MV-4-11 (cell line): ENCODE measurements around the gene NTRK1.

Source experiments
- DNase-seq: peaks from one replicate; lab custom pipeline; 2025; lab: John Stamatoyannopoulos, UW

NTRK1 gene

DNA sequence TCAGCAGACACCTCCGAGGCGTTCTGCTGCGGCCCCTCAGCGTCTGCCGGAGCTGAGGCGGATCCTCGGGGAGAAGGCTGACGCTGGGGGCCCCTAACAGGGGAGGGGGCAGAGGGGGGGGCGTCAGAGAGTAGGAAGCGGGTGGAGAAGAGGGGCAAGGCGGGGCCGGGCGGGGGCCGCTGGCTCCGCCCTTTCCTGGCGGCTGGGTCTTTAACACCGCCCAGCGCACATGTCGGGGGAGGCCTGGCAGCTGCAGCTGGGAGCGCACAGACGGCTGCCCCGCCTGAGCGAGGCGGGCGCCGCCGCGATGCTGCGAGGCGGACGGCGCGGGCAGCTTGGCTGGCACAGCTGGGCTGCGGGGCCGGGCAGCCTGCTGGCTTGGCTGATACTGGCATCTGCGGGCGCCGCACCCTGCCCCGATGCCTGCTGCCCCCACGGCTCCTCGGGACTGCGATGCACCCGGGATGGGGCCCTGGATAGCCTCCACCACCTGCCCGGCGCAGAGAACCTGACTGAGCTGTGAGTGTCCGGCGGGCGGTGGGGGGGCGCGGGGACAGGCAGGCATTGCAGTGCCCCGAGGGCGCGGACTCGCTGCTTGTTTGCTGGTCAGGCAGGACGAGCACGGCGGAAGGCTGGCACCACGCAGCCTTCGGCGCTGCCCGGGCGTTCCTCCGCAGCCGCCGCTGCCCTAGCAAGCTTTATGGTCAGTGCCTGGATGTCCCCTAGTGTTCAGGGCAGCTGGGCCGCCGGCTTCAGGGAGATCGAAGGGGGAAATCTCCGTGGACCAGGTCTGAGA lies at the start of gene NTRK1:
NTRK1 (plus strand) TSS at position 238 of the 796 bp plus-strand sequence; CDS start at position 308, 70 bp downstream.
- DNase-seq: peak; percentile 16

GRCh38 chr1:156811168-156811567 lies 49.5 kb upstream of the NTRK1 start:
- no peak for DNase-seq

GRCh38 chr1:156812293-156812990 lies 48.2 kb upstream of the NTRK1 start:
- no peak for DNase-seq

DNA sequence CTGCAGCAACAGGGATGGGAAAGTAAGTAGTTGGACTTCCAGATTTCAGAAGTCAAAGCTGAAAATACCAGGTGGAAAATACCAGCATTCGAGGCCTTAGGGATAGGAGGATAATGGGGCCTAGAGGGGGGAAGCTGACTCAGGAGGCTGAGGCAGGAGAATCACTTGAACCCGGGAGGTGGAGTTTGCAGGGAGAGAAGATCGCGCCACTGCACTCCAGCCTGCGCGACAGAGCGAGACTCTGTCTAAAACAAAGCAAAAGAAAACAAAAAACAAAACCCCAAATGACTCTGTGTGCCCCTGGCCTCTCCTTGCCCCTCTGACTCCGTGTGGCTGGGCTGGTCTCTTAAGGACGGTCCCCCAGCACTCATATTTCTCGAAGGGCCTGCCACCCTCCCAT lies 47.4 kb upstream of the NTRK1 start:
- DNase-seq: no peak

GRCh38 chr1:156813750-156814570 lies 46.7 kb upstream of the NTRK1 start:
- DNase-seq: no peak

DNA sequence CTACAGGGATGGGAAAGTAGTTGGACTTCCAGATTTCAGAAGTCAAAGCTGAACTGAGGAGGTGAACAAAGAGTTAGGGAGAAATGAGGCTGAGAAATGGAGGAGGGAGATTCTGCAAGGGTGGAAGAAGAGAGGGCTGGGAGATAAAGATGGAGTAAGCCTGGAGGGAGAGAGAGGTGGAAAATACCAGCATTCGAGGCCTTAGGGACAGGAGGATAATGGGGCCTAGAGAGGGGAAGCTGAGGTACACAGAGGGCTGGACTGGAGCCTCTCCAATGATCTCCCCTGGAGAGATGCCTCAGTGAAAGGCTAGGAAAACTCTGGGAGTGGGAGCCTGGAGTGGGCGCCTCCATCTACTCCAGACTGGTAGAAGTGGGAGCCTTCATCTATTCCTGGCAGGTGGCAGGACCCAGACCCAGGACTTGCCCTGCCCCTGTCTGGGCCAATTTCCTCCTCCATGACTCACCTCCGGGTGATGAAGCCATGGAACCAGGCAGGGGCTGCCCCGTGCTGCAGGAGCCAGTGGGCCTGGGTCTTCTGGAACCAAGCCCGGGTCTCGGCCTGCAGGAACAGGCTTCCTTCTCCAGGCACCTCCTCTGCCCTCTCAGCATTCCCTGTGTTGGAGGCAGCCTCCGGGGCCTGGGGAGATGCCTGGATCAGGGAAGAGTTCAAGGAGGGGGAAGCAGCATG lies 45.9 kb upstream of the NTRK1 start:
- no peak for DNase-seq

DNA sequence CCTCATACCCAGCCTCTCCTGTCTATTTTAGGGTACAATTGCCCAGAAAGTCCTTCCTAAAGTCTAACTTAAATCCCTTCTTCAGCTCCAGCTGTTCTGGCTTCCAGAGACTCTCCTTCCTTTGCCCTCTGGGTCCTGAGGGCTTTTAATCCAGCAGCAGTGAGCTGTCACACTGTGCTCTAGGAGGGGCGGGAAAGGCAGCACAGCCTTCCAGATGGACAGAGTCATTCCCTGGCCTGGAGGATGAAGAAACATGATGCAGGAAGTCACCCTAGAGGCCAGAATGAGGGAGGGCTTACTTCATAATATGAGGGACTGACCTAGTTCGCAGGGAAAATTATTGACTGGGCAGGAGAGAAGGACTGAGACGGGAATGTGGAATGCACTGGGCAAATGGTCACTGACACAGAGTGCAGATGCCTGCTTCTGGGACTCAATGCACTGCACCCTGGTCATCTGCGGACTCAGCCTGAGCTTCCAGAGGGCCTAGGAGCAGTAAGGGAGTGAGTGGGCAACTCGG lies 45.3 kb upstream of the NTRK1 start:
- no peak for DNase-seq

GRCh38 chr1:156815961-156816422 lies 44.7 kb upstream of the NTRK1 start:
- no peak for DNase-seq

GRCh38 chr1:156816561-156817328 lies 43.9 kb upstream of the NTRK1 start, which contains the start of gene SH2D2A:
SH2D2A (minus strand) TSS chr1:156816848; CDS start chr1:156816708, 140 bp downstream.
- DNase-seq: peak; percentile 63

DNA sequence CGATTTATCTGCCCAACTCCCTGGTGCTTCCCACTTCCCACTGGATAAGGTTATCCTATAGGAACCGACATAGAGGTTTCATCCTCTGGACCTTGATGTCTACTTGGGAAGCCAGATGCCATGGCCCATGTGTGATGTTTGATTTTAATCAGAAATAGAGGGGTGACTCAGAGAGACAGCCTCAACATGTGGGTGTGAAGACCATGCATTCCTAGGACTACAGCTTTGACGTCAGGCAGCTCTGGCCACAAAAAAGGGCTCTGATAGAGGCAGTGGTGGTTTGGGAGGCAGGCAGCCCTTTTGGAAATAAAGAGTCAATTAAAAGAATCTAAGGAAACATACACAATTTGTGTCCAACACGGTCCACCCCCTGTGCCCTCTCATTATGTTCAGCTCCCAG lies 38.9 kb upstream of the NTRK1 start:
- DNase-seq: no peak

DNA sequence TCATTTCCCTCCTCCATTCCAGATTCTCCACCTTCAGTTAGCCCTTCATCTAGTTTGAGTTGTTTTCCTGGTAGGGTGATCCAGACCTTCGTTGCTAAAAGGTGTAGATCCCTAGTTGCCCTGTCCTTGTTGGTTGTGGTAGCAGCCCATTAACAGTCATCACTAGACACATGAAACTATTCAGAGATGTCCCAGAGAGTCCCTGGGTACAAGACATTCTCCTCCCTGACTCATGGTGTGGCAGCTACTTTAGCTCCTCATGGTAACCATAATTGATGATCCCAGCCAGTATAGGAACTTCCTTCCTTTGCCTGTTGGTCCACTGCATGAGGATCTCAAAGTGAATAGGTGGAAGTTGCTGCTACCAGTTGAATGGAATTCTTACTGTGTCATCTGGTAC lies 38.0 kb upstream of the NTRK1 start:
- DNase-seq: no peak

- DNase-seq: no peak
Measured at GRCh38 chr1:156823210-156823790, 37.4 kb upstream of the NTRK1 start.

DNA sequence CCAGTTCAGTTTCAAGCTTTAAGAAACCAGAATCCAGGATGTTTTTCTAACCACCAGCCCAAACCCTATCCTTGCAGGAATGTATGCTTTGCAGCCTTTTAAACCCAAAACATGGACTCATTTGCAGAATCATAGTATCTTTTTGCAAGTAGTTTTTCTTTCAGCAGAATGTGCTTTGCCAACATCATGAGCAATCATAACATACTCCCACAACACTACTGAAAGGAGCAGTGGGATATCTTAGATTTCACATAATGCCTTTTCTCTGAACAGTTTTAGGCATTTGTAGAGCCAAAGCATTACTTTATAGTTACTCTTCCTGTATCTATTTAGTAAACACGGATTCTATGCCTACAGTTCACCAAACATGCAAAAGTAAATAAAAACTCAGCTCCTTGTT lies 34.0 kb upstream of the NTRK1 start:
- DNase-seq: no peak

DNA sequence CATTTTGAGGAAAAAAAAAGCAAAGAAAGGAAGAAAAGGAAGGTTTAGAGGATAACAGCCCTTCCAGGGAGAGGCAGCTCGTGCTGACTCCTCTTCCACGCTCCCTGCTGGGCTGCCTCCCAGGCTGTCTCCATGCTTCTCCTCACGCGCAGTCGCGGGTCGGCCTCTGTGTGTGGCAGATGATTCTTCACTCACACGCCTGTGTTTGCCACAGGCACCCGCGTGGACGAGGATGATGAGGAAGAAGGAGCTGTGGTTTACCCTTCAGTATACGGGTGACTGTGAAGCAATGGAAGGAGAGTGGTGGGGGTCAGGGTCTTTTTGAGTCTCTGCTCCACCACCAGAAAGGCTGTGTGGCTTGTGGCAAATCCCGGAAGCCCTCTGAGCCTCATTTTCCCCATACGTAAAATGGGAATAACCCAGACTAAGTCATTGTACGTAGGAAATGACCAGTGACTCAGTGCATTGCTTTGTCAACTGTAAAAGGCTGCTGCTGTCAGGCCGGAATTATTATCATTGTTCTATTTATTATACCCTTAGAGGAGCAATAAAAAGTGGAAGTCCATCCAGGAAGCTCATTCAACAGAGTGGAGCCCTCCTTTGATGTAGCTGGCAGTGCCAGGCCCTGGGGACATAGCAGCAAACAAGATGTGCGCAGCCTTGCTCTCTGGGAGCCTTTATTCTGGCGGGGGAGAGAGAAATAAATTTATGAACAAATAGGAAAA lies 32.1 kb upstream of the NTRK1 start:
- no peak for DNase-seq

DNA sequence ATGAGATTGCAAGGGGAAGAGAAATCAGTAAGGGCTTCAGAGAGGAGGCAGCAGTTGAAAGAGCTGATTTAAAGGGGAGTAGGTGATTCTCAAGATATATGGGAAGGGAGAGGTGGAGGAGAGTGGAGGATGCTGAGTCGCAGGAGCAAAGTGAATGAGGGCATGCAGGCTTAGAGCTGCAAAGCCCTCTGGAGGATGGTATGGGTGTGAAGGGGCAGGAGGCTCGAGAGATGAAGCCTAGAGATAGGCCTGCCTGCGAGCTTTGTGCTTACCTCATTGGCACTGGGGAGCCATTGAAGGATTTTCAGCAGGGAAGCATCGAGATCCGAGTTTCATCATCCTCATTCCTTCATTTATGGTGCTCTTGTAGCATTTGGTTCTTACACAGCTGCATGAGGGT lies 28.2 kb upstream of the NTRK1 start:
- DNase-seq: no peak

DNA sequence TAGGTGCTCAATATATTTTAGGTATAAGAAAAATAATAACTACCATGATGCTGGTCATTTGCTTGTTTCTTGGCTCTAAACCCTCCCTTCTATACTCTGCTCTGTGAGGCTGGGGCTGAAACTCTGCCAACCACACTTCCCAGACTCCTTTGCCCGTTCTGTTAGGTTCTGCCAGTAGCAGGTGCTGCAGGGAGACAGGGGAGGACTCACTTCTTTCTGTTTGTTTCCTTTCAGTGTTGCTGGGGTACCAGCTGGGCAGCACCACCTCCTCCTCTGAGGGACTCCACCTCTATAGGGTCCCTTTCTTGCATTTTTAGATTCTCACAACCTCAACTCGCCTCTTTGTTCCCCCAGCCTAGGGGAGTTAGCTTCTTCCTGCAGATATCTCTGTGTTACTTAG lies 27.1 kb upstream of the NTRK1 start:
- no peak for DNase-seq

GRCh38 chr1:156834322-156834721 lies 26.3 kb upstream of the NTRK1 start:
- no peak for DNase-seq

DNA sequence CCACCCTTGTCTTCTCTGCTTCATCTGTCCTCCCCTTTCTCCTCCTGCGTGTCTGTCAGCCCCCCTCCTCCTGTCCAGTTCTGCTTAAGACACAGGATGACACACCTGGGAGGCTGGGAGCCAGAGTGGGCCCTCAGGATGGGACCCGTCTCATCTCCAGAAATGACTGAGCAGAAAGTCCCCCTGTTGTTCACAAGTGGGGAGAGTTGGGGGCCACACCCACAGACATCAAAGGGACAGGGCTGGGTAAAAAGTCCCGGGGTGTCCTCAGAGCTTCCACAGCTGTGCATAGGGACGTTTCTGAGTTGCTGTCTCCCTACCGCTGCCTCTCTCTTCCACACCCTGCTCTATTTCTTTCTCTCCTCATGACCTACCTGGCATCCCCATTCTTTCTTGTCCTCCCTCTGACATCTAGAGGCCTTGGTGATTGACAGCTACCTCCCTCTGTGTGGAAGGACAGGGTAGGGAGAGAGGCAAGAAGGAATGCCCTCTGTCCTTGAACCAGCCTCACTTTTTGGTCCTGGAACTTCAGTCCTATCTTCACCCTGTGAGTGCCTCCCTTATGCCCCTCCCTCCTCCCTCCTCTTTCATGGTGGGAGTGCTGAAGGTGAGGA lies 24.5 kb upstream of the NTRK1 start:
- no peak for DNase-seq

GRCh38 chr1:156836892-156837291 lies 23.8 kb upstream of the NTRK1 start:
- no peak for DNase-seq
